NT2/D1 (cell line): Measurements from ENCODE around the gene KRT81.
"Not testable (repeated sequence)": the region's sequence is repeated elsewhere in the genome, so short reads cannot be mapped to it uniquely, and the experiment has no call there.

Experiments
- DNase-seq: peaks from one replicate; pipeline ENCODE4 v3.0.0-alpha.2; 2011; ENCODE audit warnings: low read depth, low spot score
- H3K27me3 ChIP-seq: 2 replicates; pipeline ENCODE4 v1.6.0; 2011; ENCODE audit warnings: mild to moderate bottlenecking; ENCODE audit not compliant: insufficient read length, insufficient read depth
- H3K36me3 ChIP-seq: 2 replicates; pipeline ENCODE4 v1.6.1; 2011; ENCODE audit warnings: mild to moderate bottlenecking, low read length, mixed read lengths; ENCODE audit not compliant: insufficient read depth, insufficient read length
- H3K4me1 ChIP-seq: 2 replicates; pipeline ENCODE4 v1.5.1; 2011; ENCODE audit not compliant: insufficient read depth, insufficient read length
- H3K4me3 ChIP-seq: 2 replicates; pipeline ENCODE4 v1.5.1; 2011; ENCODE audit warnings: low read depth; ENCODE audit not compliant: insufficient read length
- H3K9ac ChIP-seq: 2 replicates; pipeline ENCODE4 v1.6.0; 2011; ENCODE audit warnings: low read depth; ENCODE audit not compliant: insufficient read length
- H3K9me3 ChIP-seq: 2 replicates; pipeline ENCODE4 v1.5.1; 2011; ENCODE audit warnings: mild to moderate bottlenecking, low read length; ENCODE audit not compliant: insufficient read depth
- SUZ12 ChIP-seq: IDR thresholded peaks from 2 replicates; pipeline ENCODE4 v1.6.1; 2011; ENCODE audit not compliant: insufficient read length, insufficient read depth; ENCODE audit errors: extremely low read depth
- YY1 ChIP-seq: IDR thresholded peaks from 2 replicates; pipeline ENCODE4 v1.6.1; 2011; ENCODE audit not compliant: insufficient read length, insufficient read depth
- ZNF274 ChIP-seq: IDR thresholded peaks from 2 replicates; pipeline ENCODE4 v1.6.1; 2011; ENCODE audit warnings: mild to moderate bottlenecking, low read depth, low read length

The KRT81 gene

GRCh38 chr12:52262286-52262685, 29.0 kb downstream of the KRT81 start:
- no peak for DNase-seq
- Histone ChIP-seq H3K4me1 (peaks cover 7% of the 10 kb centered on the region), H3K4me3 (no peak overlapping the region), H3K27me3 (no peaks in the 10 kb centered on the region), H3K9me3 (peaks cover 41% of the 10 kb centered on the region; the same call in 1 of the 2 replicates), H3K9ac (no peak overlapping the region), H3K36me3 (no peaks in the 10 kb centered on the region)
- no peak for TF ChIP-seq ZNF274
- no peak for TF ChIP-seq YY1
- no peak for TF ChIP-seq SUZ12

DNA sequence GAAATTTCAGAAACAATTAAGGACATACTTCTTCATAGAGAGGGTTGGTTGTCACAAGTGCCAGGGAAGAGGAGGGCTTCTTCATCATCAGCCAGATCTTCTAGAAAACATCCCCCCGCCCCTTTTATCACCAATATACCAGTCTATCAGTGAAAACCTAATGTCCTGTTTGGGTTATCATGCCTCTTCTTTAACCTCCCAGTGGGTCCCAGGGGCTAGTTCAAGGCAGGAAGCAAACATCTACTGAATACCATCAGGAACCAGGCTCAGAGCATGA, 30.2 kb downstream of the KRT81 start:
- peaks cover 41% of the 10 kb centered on the region; the same call in 1 of the 2 replicates for H3K9me3 ChIP-seq
- DNase-seq: no peak
- no peaks in the 10 kb centered on the region for H3K36me3 ChIP-seq
- no peak overlapping the region for H3K9ac ChIP-seq
- H3K4me3 ChIP-seq: no peak overlapping the region
- TF ChIP-seq SUZ12: no peak
- no peak for TF ChIP-seq YY1
- no peaks in the 10 kb centered on the region for H3K27me3 ChIP-seq
- peaks cover 8% of the 10 kb centered on the region for H3K4me1 ChIP-seq

- Histone ChIP-seq H3K4me1 (peaks cover 9% of the 10 kb centered on the region), H3K9ac (no peak overlapping the region), H3K27me3 (no peaks in the 10 kb centered on the region), H3K9me3 (peaks cover 41% of the 10 kb centered on the region; the same call in 1 of the 2 replicates), H3K4me3 (no peak overlapping the region), H3K36me3 (no peaks in the 10 kb centered on the region)
- DNase-seq: no peak
- TF ChIP-seq ZNF274 (no peak), YY1 (no peak), SUZ12 (no peak)
Observed at GRCh38 chr12:52260361-52261207, 30.8 kb downstream of the KRT81 start.

DNA sequence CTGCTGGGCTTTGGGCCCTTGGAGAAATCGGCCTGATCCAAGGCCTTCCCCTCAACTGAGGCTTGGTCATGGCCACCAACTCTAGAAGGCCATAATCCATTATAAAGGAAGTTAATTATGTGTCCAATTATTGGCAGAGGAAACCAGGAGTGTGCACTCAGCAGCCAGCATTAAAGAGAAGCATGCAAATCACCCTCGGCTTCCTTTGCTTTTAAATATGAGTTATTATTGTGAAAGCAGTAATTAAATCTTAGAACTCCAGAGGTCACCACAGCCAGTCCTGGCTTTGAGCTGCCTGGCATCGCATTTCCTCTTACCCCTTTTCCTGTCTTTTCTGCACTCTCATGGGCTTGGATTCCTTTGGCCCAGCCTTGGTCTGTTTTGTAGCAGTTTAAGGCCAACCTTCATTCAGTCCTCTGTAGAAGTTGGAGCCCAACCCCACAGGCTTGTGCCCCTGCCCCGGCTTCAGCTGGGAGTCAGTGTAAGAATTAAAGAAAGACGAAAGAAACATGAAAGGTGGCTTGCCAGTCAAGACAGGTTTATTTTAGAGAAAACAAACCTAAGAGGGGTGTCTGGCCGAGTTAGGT, 31.6 kb downstream of the KRT81 start:
- Histone ChIP-seq H3K4me3 (no peak overlapping the region), H3K9ac (no peak overlapping the region), H3K36me3 (no peaks in the 10 kb centered on the region), H3K9me3 (peaks cover 41% of the 10 kb centered on the region; the same call in 1 of the 2 replicates), H3K4me1 (peaks cover 9% of the 10 kb centered on the region), H3K27me3 (no peaks in the 10 kb centered on the region)
- no peak for DNase-seq
- TF ChIP-seq ZNF274: no peak
- no peak for TF ChIP-seq YY1
- TF ChIP-seq SUZ12: no peak

DNA sequence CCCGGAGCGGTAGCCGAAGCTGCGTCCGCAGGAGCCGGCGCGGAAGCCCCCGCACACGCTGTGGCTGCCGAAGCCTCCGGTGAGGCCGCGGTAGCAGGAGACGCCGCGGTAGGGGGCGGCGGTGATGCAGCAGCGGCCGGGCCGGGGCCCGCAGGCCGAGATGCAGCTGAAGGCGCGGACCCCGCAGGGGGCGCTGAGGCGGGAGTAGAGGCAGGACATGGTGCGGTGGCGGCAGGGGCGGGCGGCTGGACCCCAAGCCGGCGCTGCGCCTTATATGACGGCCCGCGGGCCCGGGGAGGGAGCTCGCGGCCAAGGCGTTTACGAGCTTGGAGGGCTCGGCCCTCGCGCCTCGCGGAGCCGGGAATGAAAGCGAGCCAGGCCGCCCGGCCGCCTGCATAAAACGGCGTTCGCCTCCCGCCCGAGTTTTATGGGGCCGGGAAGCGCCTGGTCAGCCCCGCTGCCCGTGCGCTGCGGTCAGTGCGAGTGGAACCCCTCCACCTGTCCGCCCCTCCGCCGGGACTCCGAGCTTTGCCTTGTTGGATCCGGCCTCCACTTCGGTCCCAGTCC, 32.9 kb downstream of the KRT81 start:
- H3K9ac ChIP-seq: no peak overlapping the region
- TF ChIP-seq ZNF274: no peak
- no peak for TF ChIP-seq YY1
- no peak for TF ChIP-seq SUZ12
- peaks cover 9% of the 10 kb centered on the region for H3K4me1 ChIP-seq

DNA sequence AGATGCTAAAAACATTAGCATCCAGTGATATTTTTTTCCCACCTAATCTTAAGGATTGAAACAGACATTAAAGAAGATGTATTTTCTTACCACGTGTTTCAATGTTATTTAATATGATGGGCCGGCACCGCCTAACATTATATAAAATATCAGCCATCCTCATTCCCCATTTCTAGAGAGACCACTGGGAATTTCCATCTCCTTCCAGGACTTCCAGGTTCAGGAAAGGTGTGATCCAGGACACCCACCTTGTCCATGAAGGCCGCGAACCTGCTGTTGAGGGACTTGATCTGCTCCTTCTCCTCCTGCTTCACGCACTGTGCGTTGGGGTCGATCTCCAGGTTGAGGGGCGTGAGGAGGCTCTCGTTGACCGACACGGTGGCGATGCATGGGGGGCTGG, 33.4 kb downstream of the KRT81 start:
- H3K4me3 ChIP-seq, DNase-seq, H3K4me1 ChIP-seq, H3K27me3 ChIP-seq, H3K9ac ChIP-seq, H3K36me3 ChIP-seq: not testable (repeated sequence)
- H3K9me3 ChIP-seq: peaks cover 36% of the 10 kb centered on the region; the same call in 1 of the 2 replicates

More for the DNA sequence above, 32.9 kb downstream of the KRT81 start:
- Histone ChIP-seq H3K9me3 (peaks cover 41% of the 10 kb centered on the region; the same call in 1 of the 2 replicates), H3K27me3 (no peaks in the 10 kb centered on the region), H3K36me3 (no peaks in the 10 kb centered on the region), H3K4me3 (no peak overlapping the region)
- DNase-seq: no peak

GRCh38 chr12:52257074-52257551, 34.2 kb downstream of the KRT81 start:
- Histone ChIP-seq H3K36me3 (no peaks in the 10 kb centered on the region), H3K9me3 (peaks cover 27% of the 10 kb centered on the region; the same call in 1 of the 2 replicates), H3K4me1 (peaks cover 9% of the 10 kb centered on the region), H3K27me3 (no peaks in the 10 kb centered on the region), H3K4me3 (no peak overlapping the region), H3K9ac (no peak overlapping the region)
- DNase-seq: no peak
- TF ChIP-seq YY1: no peak
- TF ChIP-seq ZNF274: no peak
- no peak for TF ChIP-seq SUZ12
